K562 (cell line): Measurements from ENCODE around the gene MEIS1. TPM values are rescaled to one million over a fixed set of nuclear protein-coding genes. Genes with fewer than 3 reads are reported as not detected.

Experiments
- ATF3 ChIP-seq, 2 experiments: fragments of 450-650 bp in 1 of 2; sonication (generic) in 1 of 2; formaldehyde crosslinking in 1 of 2; IDR thresholded peaks in 1 of 2; conservative IDR thresholded peaks in 1 of 2; 2 replicates each; pipeline versions ENCODE4 v1.6.1 to v1.8.1; 2016 to 2023; ENCODE audit warnings: mild to moderate bottlenecking in 2 of 2, moderate library complexity in 2 of 2, inconsistent platforms in 1 of 2, missing genetic modification reagents in 1 of 2
- CBFB ChIP-seq: sonication (generic); formaldehyde crosslinking; IDR thresholded peaks from 2 replicates; pipeline ENCODE4 v1.4.0; 2020; ENCODE audit warnings: mild to moderate bottlenecking, missing genetic modification reagents
- CHAMP1 ChIP-seq: fragments of 450-650 bp; IDR thresholded peaks from 2 replicates; pipeline ENCODE4 v1.6.1; 2016; ENCODE audit warnings: mild to moderate bottlenecking
- CREB1 ChIP-seq, 2 experiments: sonication (generic) in 1 of 2; formaldehyde crosslinking in 1 of 2; IDR thresholded peaks; 2 replicates each; pipeline versions ENCODE4 v1.6.1 to v1.8.0; 2012 to 2022; ENCODE audit warnings: inconsistent platforms in 1 of 2, mild to moderate bottlenecking in 1 of 2, missing genetic modification reagents in 1 of 2, moderate library complexity in 1 of 2
- ETV6 ChIP-seq, 3 experiments: fragments of 150-350 bp in 1 of 3; sonication (generic) in 1 of 3; formaldehyde crosslinking in 1 of 3; IDR thresholded peaks; 2 replicates each; pipeline versions ENCODE4 v1.6.1 to v1.8.0; 2014 to 2022; ENCODE audit warnings: borderline replicate concordance in 2 of 3, low read depth in 2 of 3, antibody characterized with exemption in 1 of 3, low read length in 1 of 3, mild to moderate bottlenecking in 1 of 3, missing genetic modification reagents in 1 of 3
- FOXK2 ChIP-seq, 2 experiments: fragments of 450-650 bp; IDR thresholded peaks in 1 of 2; conservative IDR thresholded peaks in 1 of 2; 2 replicates each; pipeline ENCODE4 v1.6.1; 2016; ENCODE audit warnings: low read depth in 2 of 2, mild to moderate bottlenecking in 1 of 2
- MXD1 ChIP-seq: fragments of 250-450 bp; sonication (Bioruptor Pico); IDR thresholded peaks from 2 replicates; pipeline ENCODE4 v1.8.0; 2021; ENCODE audit warnings: borderline replicate concordance, mild to moderate bottlenecking, moderate library complexity; ENCODE audit not compliant: poor library complexity, severe bottlenecking
- NR2C2 ChIP-seq, 2 experiments: fragments of 200-800 bp in 1 of 2; sonication (Bioruptor generic) in 1 of 2; sonication (generic) in 1 of 2; formaldehyde crosslinking in 1 of 2; IDR thresholded peaks; 2 replicates each; pipeline versions ENCODE4 v1.6.1 to v1.8.0; 2016 to 2022; ENCODE audit warnings: mild to moderate bottlenecking in 1 of 2, missing compliant biosample characterization in 1 of 2, missing genetic modification characterization in 1 of 2, missing genetic modification reagents in 1 of 2
- POLR2AphosphoS5 ChIP-seq: IDR thresholded peaks from 2 replicates; pipeline ENCODE4 v1.6.1; 2011; ENCODE audit warnings: mild to moderate bottlenecking, low read depth, low read length, moderate library complexity; ENCODE audit not compliant: control insufficient read depth, insufficient read depth
- PTRF ChIP-seq: fragments of 450-650 bp; IDR thresholded peaks from 2 replicates; pipeline ENCODE4 v1.6.1; 2016; ENCODE audit warnings: mild to moderate bottlenecking, missing genetic modification characterization, missing compliant biosample characterization
- ZEB2 ChIP-seq: fragments of 450-650 bp; IDR thresholded peaks from 2 replicates; pipeline ENCODE4 v1.6.1; 2016
- ZNF239 ChIP-seq: fragments of 250-450 bp; sonication (Bioruptor Pico); IDR thresholded peaks from 2 replicates; pipeline ENCODE4 v1.4.0; 2020; ENCODE audit warnings: mild to moderate bottlenecking
- ZNF384 ChIP-seq: IDR thresholded peaks from 2 replicates; pipeline ENCODE4 v1.6.1; 2012; ENCODE audit warnings: low read depth, low read length, improper control_type of control experiment
- ZNF592 ChIP-seq: fragments of 450-650 bp; IDR thresholded peaks from 2 replicates; pipeline ENCODE4 v1.6.1; 2017; ENCODE audit warnings: antibody characterized with exemption, mild to moderate bottlenecking
- ZNF740 ChIP-seq, 3 experiments: fragments of 200-800 bp in 1 of 3; sonication (Bioruptor generic) in 1 of 3; sonication (generic) in 1 of 3; formaldehyde crosslinking in 1 of 3; IDR thresholded peaks; 2 replicates each; pipeline versions ENCODE4 v1.6.1 to v1.8.0; 2016 to 2022; ENCODE audit warnings: mild to moderate bottlenecking in 2 of 3, missing compliant biosample characterization in 2 of 3, missing genetic modification characterization in 2 of 3, missing genetic modification reagents in 1 of 3
- polyA plus RNA-seq, 8 experiments: library from polyadenylated mRNA; depleted of rRNA in 4 of 8; stranded (reverse) in 5 of 8; unstranded in 3 of 8; fragments of >200 nt; fragmentation: Nextera tagmentation in 2 of 8; fragmentation: Illumina TruSeq in 1 of 8; extraction: Ambion mirVana in 2 of 8; extraction: Trizol in 1 of 8; gene quantifications; 2 replicates each; pipeline versions ENCODE4 v1.2.1 to v1.2.3, GENCODE V29; 2011 to 2014; ENCODE audit warnings: inconsistent platforms in 1 of 8, missing spikeins in 1 of 8
- total RNA-seq, 7 experiments: library from RNA; depleted of rRNA in 6 of 7; stranded (reverse); fragments of >200 nt in 6 of 7; fragmentation: Illumina TruSeq in 2 of 7; extraction: Trizol in 2 of 7; gene quantifications; 2 replicates each; pipeline versions ENCODE4 v1.2.1 to v1.2.3, GENCODE V29; 2011 to 2021; ENCODE audit warnings: low replicate concordance in 1 of 7

MEIS1 gene
- total and polyA plus RNA-seq, 9 of the 15 experiments (the other 6 are each of a cell fraction or from before 2014, with no cell fraction given): 2.3 to 9.0 (median 5.9) TPM

- peak; percentile 45 to 55; a peak in 2 of 4 replicates for TF ChIP-seq FOXK2 (conservative IDR thresholded peaks at IDR 0.05 in 1 of 2, IDR thresholded peaks at IDR 0.05 in 1 of 2; ENCODE audit: low read depth in 2 of 2)
- no peak for TF ChIP-seq CBFB (CRISPR knock-in tag)
- no peak for TF ChIP-seq NR2C2 (CRISPR knock-in tag; IDR thresholded peaks at IDR 0.05)
- peak; percentile 61; the same call in 1 of the 2 replicates for TF ChIP-seq NR2C2 (tag; IDR thresholded peaks at IDR 0.05)
- TF ChIP-seq ZNF592: peak; percentile 70
- TF ChIP-seq MXD1 (CRISPR knock-in tag): peak; percentile 28
- no peak for TF ChIP-seq ZNF740 (CRISPR knock-in tag; IDR thresholded peaks at IDR 0.05)
- TF ChIP-seq ZNF740 (tag; IDR thresholded peaks at IDR 0.05): no peak
- TF ChIP-seq PTRF: no peak
- peak; percentile 74; the same call in 1 of the 2 replicates for TF ChIP-seq ATF3 (IDR thresholded peaks at IDR 0.05)
- TF ChIP-seq ATF3 (CRISPR knock-in tag; conservative IDR thresholded peaks at IDR 0.05): no peak
- TF ChIP-seq CHAMP1: peak; percentile 61; the same call in 1 of the 2 replicates
- peak; percentile 63; the same call in 1 of the 2 replicates for TF ChIP-seq ZEB2
- peak; percentile 77 for TF ChIP-seq CREB1 (IDR thresholded peaks at IDR 0.05)
- TF ChIP-seq CREB1 (CRISPR knock-in tag; IDR thresholded peaks at IDR 0.05): peak; percentile 94
- peak in 1 of 2 experiments; percentile 36; a peak in 1 of 4 replicates for TF ChIP-seq ETV6 (IDR thresholded peaks at IDR 0.05; ENCODE audit: borderline replicate concordance in 1 of 2, low read depth in 2 of 2, low read length in 1 of 2)
- no peak for TF ChIP-seq ETV6 (CRISPR knock-in tag; IDR thresholded peaks at IDR 0.05; ENCODE audit: borderline replicate concordance)
- peak; percentile 74 for TF ChIP-seq POLR2AphosphoS5
- TF ChIP-seq ZNF239 (CRISPR knock-in tag): peak; percentile 42; the same call in 1 of the 2 replicates
- TF ChIP-seq ZNF384: 0 out of 2 replicates have a peak, but pooled peaks have one; percentile 32
Observed at GRCh38 chr2:66481100-66481549, 46.2 kb downstream of the MEIS1 start (continued).
